HepG2 (cell line): ENCODE results near the gene PLEKHS1. TPM values are rescaled to one million over a fixed set of nuclear protein-coding genes. Genes with fewer than 3 reads are reported as not detected.

ENCODE experiments used
- ATAC-seq: fragments of 200-7000 bp; cut with Tn5 transposase; 3 replicates; pipeline ENCODE4 v1.9.1; 2020; ENCODE audit warnings: mild to moderate bottlenecking, moderate library complexity
- BruUV-seq: library from RNA; stranded (reverse); fragments of 400-500 nt; replicated peaks from 2 replicates; lab custom pipeline; 2021; lab: Mats Ljungman, UMichigan
- CTCF ChIA-PET: fragments of 300-600 bp; formaldehyde crosslinking; extraction: SDS; loops from one replicate; lab custom pipeline; 2021; ENCODE audit warnings: low total read pairs, inconsistent platforms, low intra/inter-chr PET ratio; lab: Yijun Ruan, JAX
- POLR2A ChIA-PET: fragments of 350-600 bp; sonication (Branson Sonifier 250); formaldehyde crosslinking; loops from one replicate; lab custom pipeline; 2020; ENCODE audit warnings: antibody characterized with exemption, inconsistent platforms; lab: Yijun Ruan, JAX
- DNase-seq: peaks from one replicate; pipeline ENCODE4 v3.0.0-alpha.2; 2015; ENCODE audit warnings: low spot score
- FAIRE-seq: peaks from 3 replicates; lab custom pipeline; 2011; peaks lifted over from hg19 to GRCh38; lab: Jason Lieb, UNC
- H2AFZ ChIP-seq: one replicate; pipeline ENCODE4 v1.6.1; 2011; ENCODE audit warnings: low read length, inconsistent platforms
- H3K27ac ChIP-seq: fragments of 300-600 bp; 3 replicates; pipeline ENCODE4 v1.8.0; 2011; ENCODE audit warnings: mixed run types, mild to moderate bottlenecking, mixed read lengths, low read length, inconsistent platforms; ENCODE audit not compliant: insufficient read depth; ENCODE audit errors: extremely low read length
- H3K27me3 ChIP-seq, 2 experiments: fragments of 200-600 bp in 1 of 2; 2 replicates in 1 of 2; 3 replicates in 1 of 2; pipeline versions ENCODE4 v1.6.0 to v1.8.0; 2011; ENCODE audit warnings: low read length in 2 of 2, mild to moderate bottlenecking in 2 of 2, moderate library complexity in 2 of 2, inconsistent platforms in 1 of 2; ENCODE audit not compliant: insufficient read depth in 2 of 2, control insufficient read depth in 1 of 2
- H3K36me3 ChIP-seq, 2 experiments: fragments of 200-600 bp in 1 of 2; replicated peaks in 1 of 2; 2 replicates in 1 of 2; 3 replicates in 1 of 2; pipeline versions ENCODE4 v1.5.1 to v1.8.0; 2011; ENCODE audit warnings: low read length in 2 of 2, inconsistent platforms in 1 of 2; ENCODE audit not compliant: insufficient read depth in 2 of 2, control insufficient read depth in 1 of 2
- H3K4me1 ChIP-seq: 2 replicates; pipeline ENCODE4 v1.5.1; 2012; ENCODE audit warnings: low read length, inconsistent platforms; ENCODE audit not compliant: insufficient read depth
- H3K4me2 ChIP-seq: 2 replicates; pipeline ENCODE4 v1.6.0; 2011; ENCODE audit warnings: low read depth, low read length, inconsistent platforms
- H3K4me3 ChIP-seq, 3 experiments: fragments of 200-600 bp in 1 of 3; sonication (generic), shearing (Covaris generic) in 1 of 3; replicated peaks in 1 of 3; 2 replicates each; pipeline ENCODE4 v1.5.1; 2011 to 2016; ENCODE audit warnings: low read length in 3 of 3, inconsistent platforms in 2 of 3, low read depth in 2 of 3, mild to moderate bottlenecking in 2 of 3, control low read depth in 1 of 3, mixed read lengths in 1 of 3; ENCODE audit not compliant: insufficient read depth in 1 of 3
- H3K79me2 ChIP-seq: one replicate; pipeline ENCODE4 v1.6.1; 2011; ENCODE audit warnings: low read length, inconsistent platforms; ENCODE audit not compliant: insufficient read depth
- H3K9ac ChIP-seq: 2 replicates; pipeline ENCODE4 v1.6.0; 2011; ENCODE audit warnings: mild to moderate bottlenecking, low read depth, low read length, inconsistent platforms; ENCODE audit not compliant: insufficient read depth
- H3K9me3 ChIP-seq: 2 replicates; pipeline ENCODE4 v1.5.1; 2012; ENCODE audit warnings: mild to moderate bottlenecking, low read length
- H4K20me1 ChIP-seq: 2 replicates; pipeline ENCODE4 v1.6.0; 2011; ENCODE audit warnings: inconsistent platforms, mild to moderate bottlenecking, low read length, moderate library complexity; ENCODE audit not compliant: insufficient read depth
- ATF6 ChIP-seq: sonication (generic); formaldehyde crosslinking; conservative IDR thresholded peaks from 2 replicates; pipeline ENCODE4 v1.4.0; 2020; ENCODE audit warnings: missing genetic modification reagents
- FOXK2 ChIP-seq: fragments of 450-650 bp; IDR thresholded peaks from 2 replicates; pipeline ENCODE4 v1.6.1; 2016
- HNRNPH1 ChIP-seq: fragments of 200-400 bp; formaldehyde crosslinking; optimal IDR thresholded peaks from 2 replicates; pipeline ENCODE3; 2017; ENCODE audit warnings: mild to moderate bottlenecking, low read depth, low read length
- MXI1 ChIP-seq: IDR thresholded peaks from 3 replicates; pipeline ENCODE4 v1.6.1; 2012; ENCODE audit warnings: low read depth, low read length, inconsistent platforms, borderline replicate concordance
- NBN ChIP-seq: fragments of 450-650 bp; conservative IDR thresholded peaks from 2 replicates; pipeline ENCODE4 v1.6.1; 2017
- SIN3A ChIP-seq: IDR thresholded peaks from 2 replicates; pipeline ENCODE4 v1.6.1; 2011; ENCODE audit warnings: low read depth, mild to moderate bottlenecking, control low read depth, low read length, borderline replicate concordance
- SMYD3 ChIP-seq: sonication (generic); formaldehyde crosslinking; IDR thresholded peaks from 2 replicates; pipeline ENCODE4 v1.8.1; 2023; ENCODE audit warnings: mild to moderate bottlenecking, missing genetic modification reagents
- XBP1 ChIP-seq: sonication (generic); formaldehyde crosslinking; IDR thresholded peaks from 2 replicates; pipeline ENCODE4 v1.5.0; 2020; ENCODE audit warnings: missing genetic modification reagents
- ZNF138 ChIP-seq: sonication (generic); formaldehyde crosslinking; IDR thresholded peaks from 2 replicates; pipeline ENCODE4 v1.5.0; 2020; ENCODE audit warnings: mild to moderate bottlenecking, low read depth, missing genetic modification reagents
- ZNF20 ChIP-seq: sonication (generic); formaldehyde crosslinking; IDR thresholded peaks from 2 replicates; pipeline ENCODE4 v1.4.0; 2020; ENCODE audit warnings: mild to moderate bottlenecking, moderate library complexity, missing genetic modification reagents
- ZNF512 ChIP-seq: sonication (generic); formaldehyde crosslinking; IDR thresholded peaks from 2 replicates; pipeline ENCODE4 v1.4.0; 2020; ENCODE audit warnings: mild to moderate bottlenecking, missing genetic modification reagents
- ZNF598 ChIP-seq: sonication (generic); formaldehyde crosslinking; IDR thresholded peaks from 2 replicates; pipeline ENCODE4 v1.5.1; 2020; ENCODE audit warnings: mild to moderate bottlenecking, missing genetic modification reagents, borderline replicate concordance
- ZNF7 ChIP-seq: IDR thresholded peaks from 2 replicates; pipeline ENCODE4 v1.6.1; 2016; ENCODE audit warnings: missing biosample characterization, missing genetic modification reagents
- ZNF784 ChIP-seq: sonication (generic); formaldehyde crosslinking; IDR thresholded peaks from 2 replicates; pipeline ENCODE4 v1.5.1; 2020; ENCODE audit warnings: missing genetic modification reagents, mild to moderate bottlenecking, borderline replicate concordance
- WGBS: methylation state at CpG from one replicate; pipeline ENCODE4 v1.1.6; 2017; ENCODE audit warnings: low lambda C conversion rate; 5-methylcytosine and 5-hydroxymethylcytosine counted together
- in situ Hi-C: cut with HindIII; loops from 2 replicates; pipeline ENCODE4 v1.10.0; 2017; ENCODE audit warnings: low pct_unique_long_range_greater_than_20kb; ENCODE audit not compliant: extremely low pct_ligation_motif_present
- intact Hi-C: fragments of 100-400 bp; cut with micrococcal nuclease; formaldehyde crosslinking; loops from one replicate; pipeline ENCODE4 v1.10.0; 2022; ENCODE audit not compliant: unreplicated experiment
- polyA plus RNA-seq, 8 experiments: library from polyadenylated mRNA; depleted of rRNA in 3 of 8; stranded (reverse) in 7 of 8; unstranded in 1 of 8; fragments of >200 nt; fragmentation: Illumina TruSeq in 4 of 8; extraction: Trizol in 4 of 8; gene quantifications; 2 replicates each; pipeline versions ENCODE4 v1.2.1 to v1.2.3, GENCODE V29; 2011 to 2016; ENCODE audit warnings: low read depth in 4 of 8, missing spikeins in 1 of 8, mixed read lengths in 1 of 8; ENCODE audit not compliant: insufficient read depth in 1 of 8
- total RNA-seq, 5 experiments: library from RNA; depleted of rRNA; stranded (reverse); fragments of >200 nt; fragmentation: Illumina TruSeq; extraction: Trizol; gene quantifications; 2 replicates each; pipeline ENCODE4 v1.2.3, GENCODE V29; 2016; ENCODE audit warnings: low read depth in 1 of 5

PLEKHS1 gene
- total and polyA plus RNA-seq, 2 of the 13 experiments (the other 11 are each of a cell fraction or from before 2014, with no cell fraction given) = not detected

- no peak overlapping the region for H3K4me2 ChIP-seq
- TF ChIP-seq ZNF598 (no peak), NBN (no peak), SIN3A (no peak), ZNF138 (CRISPR knock-in tag) (no peak), ZNF7 (CRISPR knock-in tag) (no peak), ZNF784 (CRISPR knock-in tag) (no peak), FOXK2 (no peak), MXI1 (no peak), ZNF512 (CRISPR knock-in tag) (no peak), XBP1 (CRISPR knock-in tag) (no peak), HNRNPH1 (no peak), ATF6 (CRISPR knock-in tag) (no peak), SMYD3 (CRISPR knock-in tag) (no peak), ZNF20 (CRISPR knock-in tag) (no peak)
- FAIRE-seq = no peak
- CTCF ChIA-PET = no interaction called here
- no peaks in the 10 kb centered on the region for H3K9me3 ChIP-seq
- BruUV-seq = no TSS peak
- H2AFZ ChIP-seq = no peak overlapping the region
- no peak overlapping the region for H3K9ac ChIP-seq
- H3K36me3 ChIP-seq = no peaks in the 10 kb centered on the region
- POLR2A ChIA-PET = no interaction called here
- 3% methylated on average over 1 of the region's 1 CpG for WGBS
- in situ Hi-C loops = no loop called here
- DNase-seq = no peak
- no peak overlapping the region for H3K4me3 ChIP-seq
- no peak overlapping the region for H3K27ac ChIP-seq
- H3K27me3 ChIP-seq = peaks cover 0 to 4% of the 10 kb centered on the region in 2 experiments; a peak in 1 of 5 replicates
- no peaks in the 10 kb centered on the region for H3K79me2 ChIP-seq
- no peaks in the 10 kb centered on the region for H4K20me1 ChIP-seq
- intact Hi-C loops = no loop called here
- H3K4me1 ChIP-seq = no peaks in the 10 kb centered on the region
- no peak for ATAC-seq
These were observed 13.1 kb downstream of the PLEKHS1 start for GRCh38 chr10:113764582-113764981.
